NB4 (cell line): ENCODE data around the gene ATXN1.

Source experiments
- CTCF ChIP-seq: IDR thresholded peaks from one replicate; pipeline ENCODE4 v1.5.1; 2012; ENCODE audit warnings: low read depth, low read length
- POLR2A ChIP-seq: IDR thresholded peaks from 2 replicates; pipeline ENCODE4 v1.6.1; 2011; ENCODE audit warnings: mild to moderate bottlenecking; ENCODE audit not compliant: insufficient read length; ENCODE audit errors: extremely low read depth

GRCh38 chr6:16398587-16398986 is 362.7 kb downstream of the ATXN1 start:
- TF ChIP-seq CTCF: no peak
- no peak for TF ChIP-seq POLR2A
